Measurements from ENCODE around the gene DUS4L. TPM values are rescaled to one million over a fixed set of nuclear protein-coding genes. Genes with fewer than 3 reads are reported as not detected.

The DUS4L gene
- total RNA-seq, 5 donors from 2014 or later (not counting 1 experiment from before 2014, with no cell fraction given), result 9.4 to 14.7 (median 10.8) TPM

DNA sequence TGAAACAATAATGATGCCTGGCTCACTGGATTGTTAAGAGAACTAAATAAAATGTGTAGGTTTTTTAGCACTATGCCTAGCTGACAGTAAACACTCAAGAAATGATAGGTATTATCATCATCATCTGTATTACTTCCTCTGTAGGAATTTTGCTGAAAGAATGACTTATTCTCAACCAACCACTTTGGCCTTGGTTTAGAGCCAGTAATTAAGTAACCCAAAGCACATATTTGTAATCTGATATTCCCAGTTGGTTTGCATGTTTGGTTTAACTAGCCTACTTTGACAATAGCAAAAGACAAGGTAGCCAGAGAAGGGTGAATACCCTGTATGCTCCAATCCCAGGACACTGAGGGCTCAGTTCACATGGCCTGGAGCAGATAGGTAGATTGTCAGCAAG lies 50.7 kb downstream of the DUS4L start:
- Mint-ChIP-seq H3K27me3 (no peaks in the 10 kb centered on the region), H3K36me3 (peaks cover 43% of the 10 kb centered on the region), H3K9me3 (no peaks in the 10 kb centered on the region), H3K27ac (no peak overlapping the region), H3K4me1 (no peaks in the 10 kb centered on the region), H3K4me3 (no peak overlapping the region)
- Histone ChIP-seq H3K9me3 (no peaks in the 10 kb centered on the region), H3K27me3 (replicated peaks in 1 of 2; ENCODE audit: control insufficient read depth in 2 of 2, extremely low read depth in 1 of 2, insufficient read depth in 2 of 2, low read length in 1 of 2) (no peaks in the 10 kb centered on the region), H3K4me3 (ENCODE audit: control insufficient read depth in 1 of 2, extremely low read depth in 1 of 2, low read length in 1 of 2) (no peak overlapping the region), H3K4me1 (ENCODE audit: control insufficient read depth in 1 of 2, extremely low read depth in 1 of 2, insufficient read depth in 2 of 2, low read length in 2 of 2) (no peaks in the 10 kb centered on the region), H3K27ac (ENCODE audit: low read length) (no peak overlapping the region), H3K36me3 (ENCODE audit: control insufficient read depth in 2 of 2, extremely low read depth in 1 of 2, insufficient read depth in 1 of 2, low read length in 1 of 2) (peaks cover 0 to 21% of the 10 kb centered on the region in 2 donors)
- CTCF ChIA-PET, result no interaction called here
- no peak for DNase-seq
- ATAC-seq (replicated peaks in 1 of 4), result no peak
- POLR2A ChIA-PET, result no interaction called here

GRCh38 chr7:107615910-107616680 lies 52.3 kb downstream of the DUS4L start:
- H3K27me3 Mint-ChIP-seq, result no peaks in the 10 kb centered on the region
- ChIA-PET POLR2A (no interaction called here), CTCF (no interaction called here)

DNA sequence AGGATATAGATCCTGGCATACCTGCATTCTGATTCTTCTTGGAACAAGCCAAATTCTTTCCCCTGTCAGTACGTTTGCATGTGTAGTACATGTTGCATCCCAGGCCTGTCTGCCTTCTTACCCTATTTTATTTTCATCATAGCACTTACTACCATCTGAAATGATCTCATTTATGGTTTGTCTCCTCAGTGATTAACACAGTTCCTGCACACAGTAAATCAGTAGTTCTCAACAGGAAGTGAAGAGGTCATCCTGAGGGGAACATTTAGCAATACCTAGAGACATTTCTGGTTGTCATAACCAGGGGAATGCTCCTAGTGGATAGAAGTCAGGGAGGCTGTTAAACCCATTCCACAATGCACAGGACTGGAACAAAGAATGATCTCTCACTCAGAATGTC lies 58.7 kb downstream of the DUS4L start:
- DNase-seq, result no peak
- Histone ChIP-seq H3K36me3 (ENCODE audit: control insufficient read depth in 2 of 2, extremely low read depth in 1 of 2, insufficient read depth in 1 of 2, low read length in 1 of 2) (no peaks in the 10 kb centered on the region), H3K27me3 (replicated peaks in 1 of 2; ENCODE audit: control insufficient read depth in 2 of 2, extremely low read depth in 1 of 2, insufficient read depth in 2 of 2, low read length in 1 of 2) (no peaks in the 10 kb centered on the region), H3K27ac (ENCODE audit: low read length) (no peak overlapping the region), H3K4me1 (ENCODE audit: control insufficient read depth in 1 of 2, extremely low read depth in 1 of 2, insufficient read depth in 2 of 2, low read length in 2 of 2) (no peaks in the 10 kb centered on the region), H3K9me3 (no peaks in the 10 kb centered on the region), H3K4me3 (ENCODE audit: control insufficient read depth in 1 of 2, extremely low read depth in 1 of 2, low read length in 1 of 2) (no peak overlapping the region)
- ATAC-seq (replicated peaks in 1 of 4), result no peak
- Mint-ChIP-seq H3K9me3 (peaks cover 0 to 5% (median 2%) of the 10 kb centered on the region in 3 donors), H3K4me1 (no peaks in the 10 kb centered on the region), H3K27ac (no peak overlapping the region), H3K36me3 (peaks cover 5% of the 10 kb centered on the region), H3K4me3 (no peak overlapping the region), H3K27me3 (no peaks in the 10 kb centered on the region)
- POLR2A ChIA-PET, result no interaction called here
- 86% methylated on average over 1 of the region's 1 CpG for WGBS (ENCODE audit: insufficient coverage)
- CTCF ChIA-PET, result no interaction called here

More at GRCh38 chr7:107615910-107616680, 52.3 kb downstream of the DUS4L start:
- Mint-ChIP-seq H3K36me3 (peaks cover 39% of the 10 kb centered on the region), H3K27ac (no peak overlapping the region), H3K4me1 (no peaks in the 10 kb centered on the region), H3K9me3 (no peaks in the 10 kb centered on the region), H3K4me3 (no peak overlapping the region)
- H3K27ac ChIP-seq (ENCODE audit: low read length), result no peak overlapping the region
- no peak for ATAC-seq (replicated peaks in 1 of 4)
- no peak for DNase-seq
- H3K9me3 ChIP-seq, result no peaks in the 10 kb centered on the region
- H3K27me3 ChIP-seq (replicated peaks in 1 of 2; ENCODE audit: control insufficient read depth in 2 of 2, extremely low read depth in 1 of 2, insufficient read depth in 2 of 2, low read length in 1 of 2), result no peaks in the 10 kb centered on the region
- no CpG with 5 or more reads among the region's 4 CpGs for WGBS (ENCODE audit: insufficient coverage)
- peaks cover 0 to 18% of the 10 kb centered on the region in 2 donors for H3K36me3 ChIP-seq (ENCODE audit: control insufficient read depth in 2 of 2, extremely low read depth in 1 of 2, insufficient read depth in 1 of 2, low read length in 1 of 2)
- H3K4me3 ChIP-seq (ENCODE audit: control insufficient read depth in 1 of 2, extremely low read depth in 1 of 2, low read length in 1 of 2), result no peak overlapping the region
- no peaks in the 10 kb centered on the region for H3K4me1 ChIP-seq (ENCODE audit: control insufficient read depth in 1 of 2, extremely low read depth in 1 of 2, insufficient read depth in 2 of 2, low read length in 2 of 2)

- ATAC-seq (replicated peaks in 1 of 4) (no peak), DNase-seq (no peak)
- no peak overlapping the region for H3K27ac Mint-ChIP-seq
- ChIA-PET CTCF (no interaction called here), POLR2A (no interaction called here)
- no peak overlapping the region for H3K27ac ChIP-seq (ENCODE audit: low read length)
- H3K27me3 ChIP-seq (replicated peaks in 1 of 2; ENCODE audit: control insufficient read depth in 2 of 2, extremely low read depth in 1 of 2, insufficient read depth in 2 of 2, low read length in 1 of 2), result no peaks in the 10 kb centered on the region
- H3K4me1 Mint-ChIP-seq, result no peaks in the 10 kb centered on the region
- H3K4me1 ChIP-seq (ENCODE audit: control insufficient read depth in 1 of 2, extremely low read depth in 1 of 2, insufficient read depth in 2 of 2, low read length in 2 of 2), result no peaks in the 10 kb centered on the region
- peaks cover 0 to 5% (median 2%) of the 10 kb centered on the region in 3 donors for H3K9me3 Mint-ChIP-seq
- H3K9me3 ChIP-seq, result no peaks in the 10 kb centered on the region
- peaks cover 5% of the 10 kb centered on the region for H3K36me3 Mint-ChIP-seq
- no peaks in the 10 kb centered on the region for H3K27me3 Mint-ChIP-seq
- no peaks in the 10 kb centered on the region for H3K36me3 ChIP-seq (ENCODE audit: control insufficient read depth in 2 of 2, extremely low read depth in 1 of 2, insufficient read depth in 1 of 2, low read length in 1 of 2)
- H3K4me3 ChIP-seq (ENCODE audit: control insufficient read depth in 1 of 2, extremely low read depth in 1 of 2, low read length in 1 of 2), result no peak overlapping the region
- H3K4me3 Mint-ChIP-seq, result no peak overlapping the region
- 83% methylated on average over 1 of the region's 2 CpGs for WGBS (ENCODE audit: insufficient coverage)
Measured at GRCh38 chr7:107622894-107623293, 59.1 kb downstream of the DUS4L start.

GRCh38 chr7:107627002-107627401 lies 63.2 kb downstream of the DUS4L start:
- Mint-ChIP-seq H3K4me1 (no peaks in the 10 kb centered on the region), H3K9me3 (peaks cover 0 to 5% (median 2%) of the 10 kb centered on the region in 3 donors), H3K4me3 (no peak overlapping the region), H3K27me3 (no peaks in the 10 kb centered on the region), H3K27ac (no peak overlapping the region), H3K36me3 (peaks cover 27% of the 10 kb centered on the region)
- ChIA-PET POLR2A (no interaction called here), CTCF (no interaction called here)
- no peaks in the 10 kb centered on the region for H3K27me3 ChIP-seq (replicated peaks in 1 of 2; ENCODE audit: control insufficient read depth in 2 of 2, extremely low read depth in 1 of 2, insufficient read depth in 2 of 2, low read length in 1 of 2)
- H3K27ac ChIP-seq (ENCODE audit: low read length), result no peak overlapping the region
- no peak for DNase-seq
- H3K4me3 ChIP-seq (ENCODE audit: control insufficient read depth in 1 of 2, extremely low read depth in 1 of 2, low read length in 1 of 2), result no peak overlapping the region
- no peaks in the 10 kb centered on the region for H3K36me3 ChIP-seq (ENCODE audit: control insufficient read depth in 2 of 2, extremely low read depth in 1 of 2, insufficient read depth in 1 of 2, low read length in 1 of 2)
- no peak for ATAC-seq (replicated peaks in 1 of 4)
- H3K4me1 ChIP-seq (ENCODE audit: control insufficient read depth in 1 of 2, extremely low read depth in 1 of 2, insufficient read depth in 2 of 2, low read length in 2 of 2), result no peaks in the 10 kb centered on the region
- no peaks in the 10 kb centered on the region for H3K9me3 ChIP-seq
- 100% methylated on average over 1 of the region's 4 CpGs for WGBS (ENCODE audit: insufficient coverage)

Other genes with a start within 250 kb of the DUS4L start
- not detected for gene GPR22, start 93.9 kb upstream of the DUS4L start, total RNA-seq
- gene COG5, start 51 bp upstream of the DUS4L start, total RNA-seq, result 10 to 100 TPM; 37.3 to 83.8 (median 55.4) TPM
- gene BCAP29, start 16.3 kb downstream of the DUS4L start, total RNA-seq, result 10 to 100 TPM; 12.5 to 17.5 (median 15.9) TPM
- gene SLC26A4, start 96.9 kb downstream of the DUS4L start, total RNA-seq, result 1 to 10 TPM in 1 of 5 donors, under 1 TPM in 2, not detected in 2; 0.10 to 1.1 (median 0.60) TPM
- gene CBLL1, start 180.2 kb downstream of the DUS4L start, total RNA-seq, result 10 to 100 TPM; 50.5 to 70.1 (median 61.6) TPM
- gene SLC26A3, start 239.3 kb downstream of the DUS4L start, total RNA-seq, result under 1 TPM in 3 of 5 donors, not detected in 2; 0.33 to 0.93 (median 0.70) TPM